ENCODE data around the gene PCDHB9.
"Not testable (repeated sequence)": the region's sequence is repeated elsewhere in the genome, so short reads cannot be mapped to it uniquely, and the experiment has no call there.

The PCDHB9 gene

GRCh38 chr5:141189131-141189530 lies 2.2 kb downstream of the PCDHB9 start:
- not testable (repeated sequence) for DNase-seq

- DNase-seq = peak; percentile 14
Measured at GRCh38 chr5:141192110-141192725, 5.3 kb downstream of the PCDHB9 start, which contains the start of gene PCDHB10. Gene PCDHB10 (plus strand): TSS chr5:141192353. CDS start chr5:141192553, 200 bp downstream.

- not testable (repeated sequence) for DNase-seq
Measured at GRCh38 chr5:141194332-141194731, 7.4 kb downstream of the PCDHB9 start.

- DNase-seq = no peak
Measured at GRCh38 chr5:141196363-141196762, 9.4 kb downstream of the PCDHB9 start.

- DNase-seq = no peak
Measured at GRCh38 chr5:141199359-141200235, 12.6 kb downstream of the PCDHB9 start, which contains the start of gene PCDHB11. Gene PCDHB11 (plus strand): TSS chr5:141199627. CDS start chr5:141199775, 148 bp downstream.

GRCh38 chr5:141201126-141201525 lies 14.2 kb downstream of the PCDHB9 start:
- not testable (repeated sequence) for DNase-seq

- DNase-seq = not testable (repeated sequence)
Measured at GRCh38 chr5:141201646-141202045, 14.7 kb downstream of the PCDHB9 start.

- no peak for DNase-seq
Measured at GRCh38 chr5:141208478-141208877, 21.5 kb downstream of the PCDHB9 start, which contains the start of gene PCDHB12. Gene PCDHB12 (plus strand): TSS chr5:141208719. CDS start chr5:141208908, 189 bp downstream.

GRCh38 chr5:141210281-141210680 lies 23.3 kb downstream of the PCDHB9 start:
- not testable (repeated sequence) for DNase-seq

- not testable (repeated sequence) for DNase-seq
Measured at GRCh38 chr5:141210849-141211248, 23.9 kb downstream of the PCDHB9 start.

GRCh38 chr5:141213656-141214339 lies 26.8 kb downstream of the PCDHB9 start, which contains the start of gene PCDHB13:
Gene PCDHB13 (plus strand): TSS chr5:141213919. CDS start chr5:141214124, 205 bp downstream.
- DNase-seq = peak; percentile 12

GRCh38 chr5:141214583-141214982 lies 27.6 kb downstream of the PCDHB9 start:
- not testable (repeated sequence) for DNase-seq

GRCh38 chr5:141215504-141215903 lies 28.5 kb downstream of the PCDHB9 start:
- not testable (repeated sequence) for DNase-seq

- not testable (repeated sequence) for DNase-seq
Measured at GRCh38 chr5:141216035-141216434, 29.1 kb downstream of the PCDHB9 start.

GRCh38 chr5:141223112-141223783 lies 36.3 kb downstream of the PCDHB9 start, which contains the start of gene PCDHB14:
Gene PCDHB14 (plus strand): TSS chr5:141223343. CDS start chr5:141223506, 163 bp downstream.
- peak; percentile 14 for DNase-seq

- DNase-seq = not testable (repeated sequence)
Measured at GRCh38 chr5:141224844-141225243, 37.9 kb downstream of the PCDHB9 start.

- DNase-seq = not testable (repeated sequence)
Measured at GRCh38 chr5:141225421-141225820, 38.5 kb downstream of the PCDHB9 start.

GRCh38 chr5:141234109-141234667 lies 47.2 kb downstream of the PCDHB9 start:
- no peak for DNase-seq

GRCh38 chr5:141235922-141236321 lies 49.0 kb downstream of the PCDHB9 start:
- DNase-seq = not testable (repeated sequence)

GRCh38 chr5:141236516-141237313 lies 49.8 kb downstream of the PCDHB9 start:
- no peak for DNase-seq

Measured in CD4-positive, alpha-beta T cell treated with Interleukin-10 for 1 hour (primary cell).